Uterus (tissue), 2 donors: ENCODE results near the gene DOCK7.

Source experiments
- POLR2A ChIP-seq, 2 donors: fragments of 450-650 bp; IDR thresholded peaks; one replicate each; pipeline ENCODE4 v1.6.1; 2016; ENCODE audit warnings: antibody characterized with exemption in 2 of 2, mild to moderate bottlenecking in 1 of 2, moderate library complexity in 1 of 2
- TF ChIP-seq, protein P1 (sequence below), 4 experiments: fragments of 200-600 bp in 2 of 4; fragments of 450-650 bp in 2 of 4; sonication (generic) in 2 of 4; IDR thresholded peaks; one replicate each; pipeline ENCODE4 v1.5.1; 2016 to 2019; ENCODE audit warnings: antibody characterized with exemption in 4 of 4, mild to moderate bottlenecking in 2 of 4, moderate library complexity in 1 of 4

DNA sequence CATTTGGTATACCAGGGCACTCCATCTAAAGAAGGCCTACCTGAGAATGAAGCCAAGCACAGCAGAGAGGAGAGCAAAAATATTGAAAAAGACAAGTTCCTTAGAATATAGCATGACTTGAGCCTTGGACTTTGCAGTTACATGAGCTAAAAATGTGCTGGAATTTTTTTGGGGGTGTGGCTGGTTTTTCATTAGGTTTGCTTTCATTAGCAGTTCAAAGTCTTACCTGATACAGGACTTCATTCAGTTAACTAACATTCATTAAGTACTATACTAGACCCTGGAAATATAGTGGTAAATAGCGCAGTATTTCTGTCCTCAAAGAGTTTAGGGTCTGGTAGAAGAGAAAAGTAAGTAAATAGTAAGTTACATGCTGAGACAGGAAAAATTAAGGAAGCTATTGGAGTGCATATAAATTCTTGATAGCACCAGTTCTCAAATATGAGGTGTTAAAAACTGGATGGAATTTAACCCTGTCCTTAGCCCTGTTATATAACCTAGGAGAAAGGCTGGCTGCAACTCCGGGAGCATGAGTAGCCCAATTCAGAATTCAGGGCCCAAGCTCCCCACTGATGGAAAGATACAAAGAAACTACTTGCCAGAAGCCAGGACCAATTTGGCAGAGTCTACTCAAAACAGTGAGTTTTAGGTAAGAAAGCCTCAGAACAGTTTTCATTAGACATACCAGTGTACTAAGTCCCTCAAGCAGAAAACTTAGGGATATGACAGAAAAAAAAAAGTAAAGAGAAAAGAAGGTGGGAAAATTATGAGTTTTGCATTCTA, 3.1 kb upstream of the DOCK7 start:
- TF ChIP-seq, protein P1, sequence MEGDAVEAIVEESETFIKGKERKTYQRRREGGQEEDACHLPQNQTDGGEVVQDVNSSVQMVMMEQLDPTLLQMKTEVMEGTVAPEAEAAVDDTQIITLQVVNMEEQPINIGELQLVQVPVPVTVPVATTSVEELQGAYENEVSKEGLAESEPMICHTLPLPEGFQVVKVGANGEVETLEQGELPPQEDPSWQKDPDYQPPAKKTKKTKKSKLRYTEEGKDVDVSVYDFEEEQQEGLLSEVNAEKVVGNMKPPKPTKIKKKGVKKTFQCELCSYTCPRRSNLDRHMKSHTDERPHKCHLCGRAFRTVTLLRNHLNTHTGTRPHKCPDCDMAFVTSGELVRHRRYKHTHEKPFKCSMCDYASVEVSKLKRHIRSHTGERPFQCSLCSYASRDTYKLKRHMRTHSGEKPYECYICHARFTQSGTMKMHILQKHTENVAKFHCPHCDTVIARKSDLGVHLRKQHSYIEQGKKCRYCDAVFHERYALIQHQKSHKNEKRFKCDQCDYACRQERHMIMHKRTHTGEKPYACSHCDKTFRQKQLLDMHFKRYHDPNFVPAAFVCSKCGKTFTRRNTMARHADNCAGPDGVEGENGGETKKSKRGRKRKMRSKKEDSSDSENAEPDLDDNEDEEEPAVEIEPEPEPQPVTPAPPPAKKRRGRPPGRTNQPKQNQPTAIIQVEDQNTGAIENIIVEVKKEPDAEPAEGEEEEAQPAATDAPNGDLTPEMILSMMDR (IDR thresholded peaks at IDR 0.05), result no peak
- no peak for TF ChIP-seq POLR2A (IDR thresholded peaks at IDR 0.05)
